Non-pigmented ciliary epithelial cell (primary cell): Measurements from ENCODE around the gene ATXN2.

Source experiments
- DNase-seq: peaks from one replicate; pipeline ENCODE4 v3.0.0-alpha.2; 2010; ENCODE audit warnings: low read depth

The ATXN2 gene

GRCh38 chr12:111451649-111452129, 147.4 kb downstream of the ATXN2 start:
- DNase-seq, result no peak

- DNase-seq, result no peak
Measured at GRCh38 chr12:111451232-111451631, 147.9 kb downstream of the ATXN2 start.

GRCh38 chr12:111450676-111451075, 148.4 kb downstream of the ATXN2 start:
- DNase-seq, result no peak

GRCh38 chr12:111448846-111449790, 150.0 kb downstream of the ATXN2 start:
- DNase-seq, result no peak

- DNase-seq, result no peak
Measured at GRCh38 chr12:111448266-111448830, 150.8 kb downstream of the ATXN2 start.

- no peak for DNase-seq
Measured at GRCh38 chr12:111447571-111448265, 151.4 kb downstream of the ATXN2 start.

- no peak for DNase-seq
Measured at GRCh38 chr12:111446631-111447570, 152.2 kb downstream of the ATXN2 start.

GRCh38 chr12:111445726-111446581, 153.2 kb downstream of the ATXN2 start:
- DNase-seq, result no peak

GRCh38 chr12:111444925-111445725, 154.0 kb downstream of the ATXN2 start:
- DNase-seq, result no peak

GRCh38 chr12:111444314-111444924, 154.7 kb downstream of the ATXN2 start:
- DNase-seq, result no peak

GRCh38 chr12:111443586-111443985, 155.5 kb downstream of the ATXN2 start:
- DNase-seq, result no peak

- DNase-seq, result no peak
Measured at GRCh38 chr12:111443086-111443485, 156.0 kb downstream of the ATXN2 start.

- DNase-seq, result no peak
Measured at GRCh38 chr12:111442301-111443045, 156.6 kb downstream of the ATXN2 start.

GRCh38 chr12:111441107-111441928, 157.8 kb downstream of the ATXN2 start:
- no peak for DNase-seq

- DNase-seq, result no peak
Measured at GRCh38 chr12:111440631-111441030, 158.5 kb downstream of the ATXN2 start.

GRCh38 chr12:111440152-111440551, 159.0 kb downstream of the ATXN2 start:
- no peak for DNase-seq

GRCh38 chr12:111439657-111440151, 159.4 kb downstream of the ATXN2 start:
- no peak for DNase-seq
